ENCODE measurements around the gene RRAS2.
"Not testable (repeated sequence)": the region's sequence is repeated elsewhere in the genome, so short reads cannot be mapped to it uniquely, and the experiment has no call there.

The RRAS2 gene

GRCh38 chr11:14358729-14359439 lies at the start of gene RRAS2:
Gene RRAS2 (minus strand): TSS chr11:14359183. CDS start chr11:14358870, 313 bp downstream.
- DNase-seq = peak; percentile 40

GRCh38 chr11:14408612-14409011 lies 49.6 kb upstream of the RRAS2 start:
- no peak for DNase-seq

GRCh38 chr11:14406116-14406515 lies 47.1 kb upstream of the RRAS2 start:
- not testable (repeated sequence) for DNase-seq

GRCh38 chr11:14403528-14403927 lies 44.5 kb upstream of the RRAS2 start:
- DNase-seq = not testable (repeated sequence)

- no peak for DNase-seq
These were observed 40.1 kb upstream of the RRAS2 start for GRCh38 chr11:14399087-14399486.

GRCh38 chr11:14396273-14396672 lies 37.3 kb upstream of the RRAS2 start:
- no peak for DNase-seq

- DNase-seq = no peak
These were observed 34.9 kb upstream of the RRAS2 start for GRCh38 chr11:14393889-14394288.

- DNase-seq = no peak
These were observed 34.1 kb upstream of the RRAS2 start for GRCh38 chr11:14393129-14393528.

GRCh38 chr11:14390669-14391068 lies 31.7 kb upstream of the RRAS2 start:
- DNase-seq = no peak

GRCh38 chr11:14388352-14388751 lies 29.4 kb upstream of the RRAS2 start:
- no peak for DNase-seq

GRCh38 chr11:14386895-14387480 lies 28.0 kb upstream of the RRAS2 start:
- DNase-seq = no peak

- DNase-seq = no peak
These were observed 27.1 kb upstream of the RRAS2 start for GRCh38 chr11:14386081-14386480.

- DNase-seq = no peak
These were observed 25.4 kb upstream of the RRAS2 start for GRCh38 chr11:14384338-14384737.

- no peak for DNase-seq
These were observed 23.0 kb upstream of the RRAS2 start for GRCh38 chr11:14381968-14382367.

- DNase-seq = no peak
These were observed 22.1 kb upstream of the RRAS2 start for GRCh38 chr11:14380947-14381561.

- no peak for DNase-seq
These were observed 21.3 kb upstream of the RRAS2 start for GRCh38 chr11:14380125-14380936.

- DNase-seq = no peak
These were observed 19.2 kb upstream of the RRAS2 start for GRCh38 chr11:14378171-14378570.

- no peak for DNase-seq
These were observed 17.9 kb upstream of the RRAS2 start for GRCh38 chr11:14376920-14377319.

- no peak for DNase-seq
These were observed 16.2 kb upstream of the RRAS2 start for GRCh38 chr11:14374922-14375830.

GRCh38 chr11:14373941-14374646 lies 15.1 kb upstream of the RRAS2 start:
- DNase-seq = no peak

GRCh38 chr11:14372011-14372410 lies 13.0 kb upstream of the RRAS2 start:
- no peak for DNase-seq

GRCh38 chr11:14371249-14371648 lies 12.3 kb upstream of the RRAS2 start:
- DNase-seq = no peak

Measured in NCI-H1436 (cell line).